ENCODE results near the gene FGGY.
"Not testable (repeated sequence)": the region's sequence is repeated elsewhere in the genome, so short reads cannot be mapped to it uniquely, and the experiment has no call there.

FGGY gene

GRCh38 chr1:59598120-59598440, 301.2 kb downstream of the FGGY start:
- no peak overlapping the region for H3K27ac ChIP-seq (ENCODE audit: low read depth, low read length)
- H3K36me3 ChIP-seq (ENCODE audit: insufficient read depth, low read length): no peaks in the 10 kb centered on the region

GRCh38 chr1:59601041-59601441, 304.1 kb downstream of the FGGY start:
- WGBS: 85% methylated on average over 11 of the region's 11 CpGs
- H3K36me3 ChIP-seq (ENCODE audit: insufficient read depth, low read length): no peaks in the 10 kb centered on the region
- no peaks in the 10 kb centered on the region for H3K9me3 ChIP-seq (ENCODE audit: insufficient read depth, low read depth, low read length)
- no peaks in the 10 kb centered on the region for H3K4me1 ChIP-seq (ENCODE audit: insufficient read depth, low read length)
- no peak overlapping the region for H3K9ac ChIP-seq (ENCODE audit: low read depth, low read length)
- H3K4me3 ChIP-seq (ENCODE audit: low read length): no peak overlapping the region
- no peaks in the 10 kb centered on the region for H3K27me3 ChIP-seq (ENCODE audit: insufficient read depth, low read length)
- no peak overlapping the region for H3K27ac ChIP-seq (ENCODE audit: low read depth, low read length)

More at GRCh38 chr1:59598120-59598440, 301.2 kb downstream of the FGGY start:
- Histone ChIP-seq H3K9me3 (ENCODE audit: insufficient read depth, low read depth, low read length) (no peaks in the 10 kb centered on the region), H3K4me3 (ENCODE audit: low read length) (no peak overlapping the region), H3K27me3 (ENCODE audit: insufficient read depth, low read length) (no peaks in the 10 kb centered on the region), H3K9ac (ENCODE audit: low read depth, low read length) (no peak overlapping the region), H3K4me1 (ENCODE audit: insufficient read depth, low read length) (peaks cover 9% of the 10 kb centered on the region; the same call in 1 of the 2 replicates)

GRCh38 chr1:59601811-59602210, 304.9 kb downstream of the FGGY start:
- Histone ChIP-seq H3K4me1 (ENCODE audit: insufficient read depth, low read length) (no peaks in the 10 kb centered on the region), H3K27me3 (ENCODE audit: insufficient read depth, low read length) (no peaks in the 10 kb centered on the region), H3K9ac (ENCODE audit: low read depth, low read length) (no peak overlapping the region), H3K36me3 (ENCODE audit: insufficient read depth, low read length) (no peaks in the 10 kb centered on the region), H3K4me3 (ENCODE audit: low read length) (no peak overlapping the region), H3K27ac (ENCODE audit: low read depth, low read length) (no peak overlapping the region), H3K9me3 (ENCODE audit: insufficient read depth, low read depth, low read length) (no peaks in the 10 kb centered on the region)

GRCh38 chr1:59604191-59604590, 307.3 kb downstream of the FGGY start:
- no peaks in the 10 kb centered on the region for H3K4me1 ChIP-seq (ENCODE audit: insufficient read depth, low read length)
- no peak overlapping the region for H3K4me3 ChIP-seq (ENCODE audit: low read length)
- H3K36me3 ChIP-seq (ENCODE audit: insufficient read depth, low read length): peaks cover 8% of the 10 kb centered on the region

GRCh38 chr1:59605184-59605583, 308.3 kb downstream of the FGGY start:
- 96% methylated on average over 3 of the region's 3 CpGs for WGBS
- Histone ChIP-seq H3K27ac (ENCODE audit: low read depth, low read length) (no peak overlapping the region), H3K36me3 (ENCODE audit: insufficient read depth, low read length) (peaks cover 8% of the 10 kb centered on the region), H3K9me3 (ENCODE audit: insufficient read depth, low read depth, low read length) (peaks cover 10% of the 10 kb centered on the region; the same call in 1 of the 2 replicates), H3K27me3 (ENCODE audit: insufficient read depth, low read length) (no peaks in the 10 kb centered on the region), H3K4me1 (ENCODE audit: insufficient read depth, low read length) (no peaks in the 10 kb centered on the region), H3K9ac (ENCODE audit: low read depth, low read length) (no peak overlapping the region), H3K4me3 (ENCODE audit: low read length) (no peak overlapping the region)

More at GRCh38 chr1:59604191-59604590, 307.3 kb downstream of the FGGY start:
- Histone ChIP-seq H3K9me3 (ENCODE audit: insufficient read depth, low read depth, low read length) (0 out of 2 replicates have a peak, but pooled peaks cover under 1% of the 10 kb centered on the region), H3K27me3 (ENCODE audit: insufficient read depth, low read length) (no peaks in the 10 kb centered on the region), H3K9ac (ENCODE audit: low read depth, low read length) (no peak overlapping the region), H3K27ac (ENCODE audit: low read depth, low read length) (no peak overlapping the region)

GRCh38 chr1:59605761-59606160, 308.9 kb downstream of the FGGY start:
- Histone ChIP-seq H3K27ac (ENCODE audit: low read depth, low read length) (no peak overlapping the region), H3K9ac (ENCODE audit: low read depth, low read length) (no peak overlapping the region), H3K9me3 (ENCODE audit: insufficient read depth, low read depth, low read length) (peaks cover 16% of the 10 kb centered on the region), H3K4me3 (ENCODE audit: low read length) (no peak overlapping the region), H3K36me3 (ENCODE audit: insufficient read depth, low read length) (peaks cover 12% of the 10 kb centered on the region), H3K27me3 (ENCODE audit: insufficient read depth, low read length) (no peaks in the 10 kb centered on the region), H3K4me1 (ENCODE audit: insufficient read depth, low read length) (no peaks in the 10 kb centered on the region)
- WGBS: 0% methylated on average over 1 of the region's 1 CpG

- Histone ChIP-seq H3K27me3 (ENCODE audit: insufficient read depth, low read length) (no peaks in the 10 kb centered on the region), H3K36me3 (ENCODE audit: insufficient read depth, low read length) (peaks cover 12% of the 10 kb centered on the region), H3K27ac (ENCODE audit: low read depth, low read length) (no peak overlapping the region), H3K4me1 (ENCODE audit: insufficient read depth, low read length) (no peaks in the 10 kb centered on the region), H3K4me3 (ENCODE audit: low read length) (no peak overlapping the region), H3K9me3 (ENCODE audit: insufficient read depth, low read depth, low read length) (peaks cover 20% of the 10 kb centered on the region), H3K9ac (ENCODE audit: low read depth, low read length) (no peak overlapping the region)
- WGBS: 90% methylated on average over 1 of the region's 1 CpG
These were observed 312.4 kb downstream of the FGGY start for GRCh38 chr1:59609245-59609644.

- H3K36me3 ChIP-seq (ENCODE audit: insufficient read depth, low read length): peaks cover 12% of the 10 kb centered on the region
- not testable (repeated sequence) for H3K4me3 ChIP-seq (ENCODE audit: low read length); H3K27me3 ChIP-seq (ENCODE audit: insufficient read depth, low read length); H3K4me1 ChIP-seq (ENCODE audit: insufficient read depth, low read length); H3K27ac ChIP-seq (ENCODE audit: low read depth, low read length); H3K9ac ChIP-seq (ENCODE audit: low read depth, low read length)
- H3K9me3 ChIP-seq (ENCODE audit: insufficient read depth, low read depth, low read length): peaks cover 20% of the 10 kb centered on the region
- 96% methylated on average over 13 of the region's 13 CpGs for WGBS
These were observed 313.6 kb downstream of the FGGY start for GRCh38 chr1:59610499-59610898.

- Histone ChIP-seq H3K4me3 (ENCODE audit: low read length) (no peak overlapping the region), H3K4me1 (ENCODE audit: insufficient read depth, low read length) (no peaks in the 10 kb centered on the region)
These were observed 320.5 kb downstream of the FGGY start for GRCh38 chr1:59617434-59617833.

GRCh38 chr1:59619557-59619956, 322.7 kb downstream of the FGGY start:
- H3K4me3 ChIP-seq (ENCODE audit: low read length): no peak overlapping the region

More at GRCh38 chr1:59617434-59617833, 320.5 kb downstream of the FGGY start:
- Histone ChIP-seq H3K27me3 (ENCODE audit: insufficient read depth, low read length) (no peaks in the 10 kb centered on the region), H3K27ac (ENCODE audit: low read depth, low read length) (no peak overlapping the region), H3K9ac (ENCODE audit: low read depth, low read length) (no peak overlapping the region), H3K9me3 (ENCODE audit: insufficient read depth, low read depth, low read length) (no peaks in the 10 kb centered on the region), H3K36me3 (ENCODE audit: insufficient read depth, low read length) (no peaks in the 10 kb centered on the region)
- WGBS: 95% methylated on average over 3 of the region's 3 CpGs

GRCh38 chr1:59625384-59625783, 328.5 kb downstream of the FGGY start:
- H3K9me3 ChIP-seq (ENCODE audit: insufficient read depth, low read depth, low read length): no peaks in the 10 kb centered on the region
- no peaks in the 10 kb centered on the region for H3K36me3 ChIP-seq (ENCODE audit: insufficient read depth, low read length)
- H3K9ac ChIP-seq (ENCODE audit: low read depth, low read length): no peak overlapping the region
- H3K4me3 ChIP-seq (ENCODE audit: low read length): no peak overlapping the region
- no peaks in the 10 kb centered on the region for H3K27me3 ChIP-seq (ENCODE audit: insufficient read depth, low read length)
- no peaks in the 10 kb centered on the region for H3K4me1 ChIP-seq (ENCODE audit: insufficient read depth, low read length)
- no peak overlapping the region for H3K27ac ChIP-seq (ENCODE audit: low read depth, low read length)

More at GRCh38 chr1:59619557-59619956, 322.7 kb downstream of the FGGY start:
- no peak overlapping the region for H3K9ac ChIP-seq (ENCODE audit: low read depth, low read length)
- H3K27ac ChIP-seq (ENCODE audit: low read depth, low read length): no peak overlapping the region
- H3K36me3 ChIP-seq (ENCODE audit: insufficient read depth, low read length): no peaks in the 10 kb centered on the region
- H3K27me3 ChIP-seq (ENCODE audit: insufficient read depth, low read length): no peaks in the 10 kb centered on the region
- 98% methylated on average over 2 of the region's 2 CpGs for WGBS
- H3K4me1 ChIP-seq (ENCODE audit: insufficient read depth, low read length): no peaks in the 10 kb centered on the region
- no peaks in the 10 kb centered on the region for H3K9me3 ChIP-seq (ENCODE audit: insufficient read depth, low read depth, low read length)

GRCh38 chr1:59631561-59632255, 334.8 kb downstream of the FGGY start:
- H3K36me3 ChIP-seq (ENCODE audit: insufficient read depth, low read length): no peaks in the 10 kb centered on the region
- WGBS: 95% methylated on average over 1 of the region's 1 CpG

More at GRCh38 chr1:59631561-59632255, 334.8 kb downstream of the FGGY start:
- no peaks in the 10 kb centered on the region for H3K4me1 ChIP-seq (ENCODE audit: insufficient read depth, low read length)
- no peak overlapping the region for H3K9ac ChIP-seq (ENCODE audit: low read depth, low read length)
- no peaks in the 10 kb centered on the region for H3K27me3 ChIP-seq (ENCODE audit: insufficient read depth, low read length)
- no peaks in the 10 kb centered on the region for H3K9me3 ChIP-seq (ENCODE audit: insufficient read depth, low read depth, low read length)
- no peak overlapping the region for H3K27ac ChIP-seq (ENCODE audit: low read depth, low read length)
- no peak overlapping the region for H3K4me3 ChIP-seq (ENCODE audit: low read length)
